Large intestine (tissue), 3 donors: ENCODE data around the gene CFHR3. TPM values are rescaled to one million over a fixed set of nuclear protein-coding genes. Genes with fewer than 3 reads are reported as not detected.
"Not testable (repeated sequence)": the region's sequence is repeated elsewhere in the genome, so short reads cannot be mapped to it uniquely, and the experiment has no call there.

Source experiments
- DNase-seq, 2 donors: peaks; one replicate each; pipeline versions ENCODE4 v3.0.0 to v3.0.0-alpha.2; 2013
- H3K27ac ChIP-seq: one replicate; pipeline ENCODE4 v1.5.1; 2013; ENCODE audit warnings: low read length
- H3K27me3 ChIP-seq: 2 replicates; pipeline ENCODE4 v1.6.1; 2013; ENCODE audit warnings: low read length; ENCODE audit not compliant: control insufficient read depth, insufficient read depth
- H3K36me3 ChIP-seq: 2 replicates; pipeline ENCODE4 v1.6.1; 2013; ENCODE audit warnings: low read length; ENCODE audit not compliant: control insufficient read depth, insufficient read depth
- H3K4me1 ChIP-seq: one replicate; pipeline ENCODE4 v1.6.1; 2013; ENCODE audit warnings: low read length; ENCODE audit not compliant: control insufficient read depth, insufficient read depth
- H3K4me3 ChIP-seq: one replicate; pipeline ENCODE4 v1.5.1; 2013; ENCODE audit warnings: low read length
- H3K9me3 ChIP-seq: one replicate; pipeline ENCODE4 v1.6.1; 2013; ENCODE audit warnings: mild to moderate bottlenecking, low read depth, low read length, moderate library complexity; ENCODE audit not compliant: control insufficient read depth
- WGBS: methylation state at CpG from one replicate; pipeline ENCODE4 v1.1.5; 2013; ENCODE audit warnings: low lambda C conversion rate; ENCODE audit not compliant: insufficient coverage; 5-methylcytosine and 5-hydroxymethylcytosine counted together
- polyA plus RNA-seq: library from polyadenylated mRNA; unstranded; fragments of 120-200 nt; gene quantifications from one replicate; pipeline ENCODE4 v1.2.1, GENCODE V29; 2013

CFHR3 gene
- polyA plus RNA-seq, 1 donor = 0.04 TPM

- WGBS = no CpG with 5 or more reads among the region's 2 CpGs
- H3K4me3 ChIP-seq = no peak overlapping the region
- no peak for DNase-seq
These were observed 465 bp upstream of the CFHR3 start for GRCh38 chr1:196774175-196774574.

DNA sequence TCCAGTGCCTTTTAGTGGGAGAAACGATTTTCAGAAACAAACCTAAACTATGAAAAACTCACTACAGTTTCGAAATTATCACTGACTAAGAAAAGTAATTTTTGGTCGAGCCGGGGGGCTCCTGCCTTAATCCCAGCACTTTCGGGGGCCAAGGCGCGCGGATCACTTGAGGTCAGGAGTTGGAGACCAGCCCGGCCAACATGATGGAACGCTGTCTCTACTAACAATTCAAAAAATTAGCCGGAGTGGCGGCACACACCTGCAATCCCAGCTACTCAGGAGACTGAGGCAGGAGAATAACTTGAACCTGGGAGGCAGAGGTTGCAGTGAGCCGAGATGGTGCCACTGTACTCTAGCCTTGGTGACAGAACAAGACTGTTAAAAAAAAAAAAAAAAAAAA is 3.0 kb downstream of the CFHR3 start:
- no peaks in the 10 kb centered on the region for H3K27me3 ChIP-seq
- no peak overlapping the region for H3K27ac ChIP-seq
- no peaks in the 10 kb centered on the region for H3K9me3 ChIP-seq
- DNase-seq = no peak
- WGBS = no CpG with 5 or more reads among the region's 13 CpGs
- no peak overlapping the region for H3K4me3 ChIP-seq
- H3K4me1 ChIP-seq = no peaks in the 10 kb centered on the region
- no peaks in the 10 kb centered on the region for H3K36me3 ChIP-seq

More at GRCh38 chr1:196774175-196774574, 465 bp upstream of the CFHR3 start:
- Histone ChIP-seq H3K27me3 (no peaks in the 10 kb centered on the region), H3K27ac (no peak overlapping the region), H3K4me1 (no peaks in the 10 kb centered on the region), H3K9me3 (no peaks in the 10 kb centered on the region), H3K36me3 (no peaks in the 10 kb centered on the region)

DNA sequence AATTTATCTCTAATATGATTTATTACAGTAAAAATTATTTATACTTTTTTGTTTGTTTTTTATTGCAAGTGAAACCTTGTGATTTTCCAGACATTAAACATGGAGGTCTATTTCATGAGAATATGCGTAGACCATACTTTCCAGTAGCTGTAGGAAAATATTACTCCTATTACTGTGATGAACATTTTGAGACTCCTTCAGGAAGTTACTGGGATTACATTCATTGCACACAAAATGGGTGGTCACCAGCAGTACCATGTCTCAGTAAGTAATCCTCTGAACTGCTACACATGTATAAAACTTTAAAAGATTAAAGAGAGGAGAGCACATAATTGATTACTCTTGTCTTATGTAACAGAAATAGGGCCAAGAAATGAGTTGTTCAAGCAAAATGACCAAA is 4.5 kb downstream of the CFHR3 start:
- H3K9me3 ChIP-seq = no peaks in the 10 kb centered on the region
- H3K4me3 ChIP-seq = no peak overlapping the region
- no CpG with 5 or more reads among the region's 1 CpG for WGBS
- no peaks in the 10 kb centered on the region for H3K27me3 ChIP-seq
- no peaks in the 10 kb centered on the region for H3K36me3 ChIP-seq
- H3K27ac ChIP-seq = no peak overlapping the region
- DNase-seq = no peak
- H3K4me1 ChIP-seq = no peaks in the 10 kb centered on the region

- not testable (repeated sequence) for H3K36me3 ChIP-seq, H3K4me1 ChIP-seq, DNase-seq, H3K27ac ChIP-seq, H3K27me3 ChIP-seq, H3K9me3 ChIP-seq, H3K4me3 ChIP-seq
- no CpG with 5 or more reads among the region's 1 CpG for WGBS
These were observed 16.6 kb downstream of the CFHR3 start for GRCh38 chr1:196791252-196791651.

- H3K4me3 ChIP-seq, H3K27ac ChIP-seq, H3K9me3 ChIP-seq, H3K27me3 ChIP-seq, DNase-seq, H3K4me1 ChIP-seq, H3K36me3 ChIP-seq: not testable (repeated sequence)
- WGBS = no CpG with 5 or more reads among the region's 4 CpGs
These were observed 19.5 kb downstream of the CFHR3 start for GRCh38 chr1:196794103-196794502.

DNA sequence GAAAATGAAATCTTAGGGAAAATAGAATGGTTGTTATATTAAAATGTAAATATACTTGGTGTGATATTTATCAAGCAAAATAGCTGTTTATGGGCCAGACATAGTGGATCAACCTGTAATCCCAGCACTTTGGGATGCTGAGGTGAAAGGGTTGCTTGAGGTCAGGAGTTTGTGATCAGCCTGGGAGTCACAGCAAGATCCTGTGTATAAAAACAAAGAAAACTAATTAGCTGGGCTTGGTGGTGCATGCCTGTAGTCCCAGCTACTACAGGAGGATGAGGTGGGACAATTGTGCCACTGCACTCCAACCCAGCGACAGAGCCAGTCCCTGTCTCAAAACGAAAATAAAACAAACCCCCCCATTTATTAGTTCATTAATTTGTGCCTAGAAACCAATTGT is 23.3 kb downstream of the CFHR3 start:
- Histone ChIP-seq H3K27ac (no peak overlapping the region), H3K4me1 (no peaks in the 10 kb centered on the region), H3K36me3 (no peaks in the 10 kb centered on the region), H3K27me3 (no peaks in the 10 kb centered on the region), H3K4me3 (no peak overlapping the region), H3K9me3 (no peaks in the 10 kb centered on the region)
- DNase-seq = no peak
- no CpG with 5 or more reads among the region's 2 CpGs for WGBS

DNA sequence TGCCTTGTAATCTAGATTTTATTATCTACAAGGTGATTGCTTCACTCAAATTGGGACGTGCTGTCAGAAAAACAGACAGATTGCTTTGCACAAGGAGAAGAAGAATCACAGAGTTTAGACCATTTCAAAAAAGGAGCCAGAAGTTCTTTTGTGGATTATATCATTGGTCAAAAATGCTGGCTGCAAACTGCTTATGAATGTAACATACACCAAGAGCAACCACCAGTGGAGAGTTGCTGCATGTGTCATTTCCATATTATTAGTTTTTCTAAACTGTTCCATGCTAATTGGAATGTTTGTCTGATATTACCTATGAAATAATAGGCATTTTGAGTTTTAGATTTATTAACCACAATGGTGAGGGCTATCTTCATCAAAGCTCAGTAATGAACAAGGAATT is 27.3 kb downstream of the CFHR3 start:
- not testable (repeated sequence) for H3K27ac ChIP-seq, H3K4me3 ChIP-seq, H3K4me1 ChIP-seq, H3K9me3 ChIP-seq, H3K36me3 ChIP-seq, DNase-seq, H3K27me3 ChIP-seq
- WGBS = no CpG with 5 or more reads among the region's 1 CpG

DNA sequence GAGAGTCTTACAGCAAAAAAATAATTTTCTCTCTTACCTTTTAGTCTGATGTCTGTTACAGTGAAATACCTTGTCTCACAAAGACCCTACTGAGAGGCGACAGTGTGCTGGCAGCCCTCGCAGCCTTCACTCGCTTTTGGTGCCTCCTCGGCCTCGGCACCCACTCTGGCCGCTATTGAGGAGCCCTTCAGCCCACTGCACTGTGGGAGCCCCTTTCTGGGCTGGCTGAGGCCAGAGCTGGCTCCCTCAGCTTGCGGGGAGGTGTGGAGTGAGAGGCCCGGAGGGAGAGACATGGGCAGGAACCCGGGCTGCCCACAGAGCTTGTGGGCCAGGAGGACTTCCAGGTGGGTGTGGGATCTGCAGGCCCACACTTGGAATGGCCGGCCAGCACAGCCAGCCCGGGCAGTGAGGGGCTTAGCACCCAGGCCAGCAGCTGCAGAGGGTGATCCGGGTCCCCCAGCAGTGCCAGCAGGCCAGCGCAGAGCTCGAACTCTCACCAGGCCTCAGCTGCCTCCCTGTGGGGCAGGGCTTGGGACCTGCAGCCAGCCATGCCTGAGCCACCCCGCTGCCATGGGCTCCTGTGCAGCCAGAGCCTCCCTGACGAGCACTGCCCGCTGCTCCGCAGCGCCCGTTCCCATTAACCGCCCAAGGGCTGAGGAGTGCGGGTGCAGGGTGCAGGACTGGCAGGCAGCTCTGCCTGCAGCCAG is 34.0 kb downstream of the CFHR3 start:
- H3K4me1 ChIP-seq = no peaks in the 10 kb centered on the region
- H3K36me3 ChIP-seq = no peaks in the 10 kb centered on the region
- H3K27me3 ChIP-seq = no peaks in the 10 kb centered on the region
- H3K9me3 ChIP-seq = peaks cover 6% of the 10 kb centered on the region
- no peak for DNase-seq
- WGBS = no CpG with 5 or more reads among the region's 22 CpGs
- H3K4me3 ChIP-seq = no peak overlapping the region
- no peak overlapping the region for H3K27ac ChIP-seq

DNA sequence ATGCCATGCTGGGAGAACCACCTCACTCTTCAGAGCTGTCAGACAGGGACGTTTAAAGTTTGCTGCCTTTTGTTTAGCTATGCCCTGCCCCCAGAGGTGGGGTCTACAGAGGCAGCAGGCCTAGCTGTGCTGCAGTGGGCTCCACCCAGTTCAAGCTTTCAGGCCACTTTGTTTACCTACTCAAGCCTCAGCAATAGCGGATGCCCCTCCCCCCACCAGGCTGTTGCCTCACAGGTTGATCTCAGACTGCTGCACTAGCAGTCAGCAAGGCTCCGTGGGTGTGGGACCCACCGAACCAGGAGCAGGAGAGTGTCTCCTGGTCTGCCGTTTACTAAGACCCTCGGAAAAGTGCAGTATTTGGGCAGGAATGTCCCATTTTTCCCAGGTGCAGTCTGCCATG is 42.8 kb downstream of the CFHR3 start:
- H3K27ac ChIP-seq, DNase-seq, H3K9me3 ChIP-seq, H3K4me1 ChIP-seq, H3K27me3 ChIP-seq, H3K36me3 ChIP-seq, H3K4me3 ChIP-seq: not testable (repeated sequence)
- no CpG with 5 or more reads among the region's 6 CpGs for WGBS

DNA sequence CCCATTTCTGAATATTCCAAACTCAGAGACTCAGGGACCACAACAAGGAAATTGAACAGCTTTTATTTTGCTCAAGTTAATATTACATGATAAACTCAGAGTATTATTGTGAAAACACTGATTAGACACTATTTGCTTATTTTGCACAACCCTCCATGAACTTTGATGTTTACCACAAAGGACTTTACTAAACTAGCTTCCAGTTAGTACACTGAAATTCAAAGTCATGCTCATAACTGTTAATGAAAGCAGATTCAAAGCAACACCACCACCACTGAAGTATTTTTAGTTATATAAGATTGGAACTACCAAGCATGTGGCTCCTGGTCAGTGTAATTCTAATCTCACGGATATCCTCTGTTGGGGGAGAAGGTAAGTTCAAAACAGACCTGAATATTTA is 44.9 kb downstream of the CFHR3 start, which contains the start of gene CFHR1:
Gene CFHR1 (plus strand): TSS at position 201 of the 400 bp plus-strand sequence. CDS start 114 bp downstream, at position 315.
- DNase-seq, H3K4me1 ChIP-seq, H3K27me3 ChIP-seq, H3K27ac ChIP-seq, H3K9me3 ChIP-seq, H3K4me3 ChIP-seq, H3K36me3 ChIP-seq: not testable (repeated sequence)
- no CpG with 5 or more reads among the region's 1 CpG for WGBS

DNA sequence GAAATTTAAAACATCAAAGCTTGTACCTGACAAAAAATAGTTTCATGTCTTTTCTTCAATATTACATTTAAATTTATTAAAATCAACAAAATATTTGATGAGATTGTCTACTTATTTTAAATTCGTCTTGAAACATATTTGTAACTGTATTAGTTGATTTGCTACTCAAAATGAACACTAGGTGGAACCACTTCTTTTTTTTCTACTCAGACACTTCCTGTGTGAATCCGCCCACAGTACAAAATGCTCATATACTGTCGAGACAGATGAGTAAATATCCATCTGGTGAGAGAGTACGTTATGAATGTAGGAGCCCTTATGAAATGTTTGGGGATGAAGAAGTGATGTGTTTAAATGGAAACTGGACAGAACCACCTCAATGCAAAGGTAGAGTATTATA is 53.2 kb downstream of the CFHR3 start:
- H3K27ac ChIP-seq, H3K4me1 ChIP-seq, H3K27me3 ChIP-seq, H3K9me3 ChIP-seq, H3K36me3 ChIP-seq, H3K4me3 ChIP-seq: not testable (repeated sequence)
- peak in 1 of 2 donors; percentile 0 for DNase-seq
- WGBS = no CpG with 5 or more reads among the region's 4 CpGs
